Stimulated activated CD4-positive, alpha-beta T cell treated with anti-CD3 and anti-CD28 coated beads, Interleukin-1b, Interleukin-23, amount 100 ng/mL, for 4 hours (primary cell): ENCODE results near the gene RHBDL1.

Experiments used
- DNase-seq, 2 donors: peaks; one replicate each; pipeline ENCODE4 v3.0.0-alpha.2; 2020; ENCODE audit warnings: low read depth in 2 of 2

The RHBDL1 gene

DNA sequence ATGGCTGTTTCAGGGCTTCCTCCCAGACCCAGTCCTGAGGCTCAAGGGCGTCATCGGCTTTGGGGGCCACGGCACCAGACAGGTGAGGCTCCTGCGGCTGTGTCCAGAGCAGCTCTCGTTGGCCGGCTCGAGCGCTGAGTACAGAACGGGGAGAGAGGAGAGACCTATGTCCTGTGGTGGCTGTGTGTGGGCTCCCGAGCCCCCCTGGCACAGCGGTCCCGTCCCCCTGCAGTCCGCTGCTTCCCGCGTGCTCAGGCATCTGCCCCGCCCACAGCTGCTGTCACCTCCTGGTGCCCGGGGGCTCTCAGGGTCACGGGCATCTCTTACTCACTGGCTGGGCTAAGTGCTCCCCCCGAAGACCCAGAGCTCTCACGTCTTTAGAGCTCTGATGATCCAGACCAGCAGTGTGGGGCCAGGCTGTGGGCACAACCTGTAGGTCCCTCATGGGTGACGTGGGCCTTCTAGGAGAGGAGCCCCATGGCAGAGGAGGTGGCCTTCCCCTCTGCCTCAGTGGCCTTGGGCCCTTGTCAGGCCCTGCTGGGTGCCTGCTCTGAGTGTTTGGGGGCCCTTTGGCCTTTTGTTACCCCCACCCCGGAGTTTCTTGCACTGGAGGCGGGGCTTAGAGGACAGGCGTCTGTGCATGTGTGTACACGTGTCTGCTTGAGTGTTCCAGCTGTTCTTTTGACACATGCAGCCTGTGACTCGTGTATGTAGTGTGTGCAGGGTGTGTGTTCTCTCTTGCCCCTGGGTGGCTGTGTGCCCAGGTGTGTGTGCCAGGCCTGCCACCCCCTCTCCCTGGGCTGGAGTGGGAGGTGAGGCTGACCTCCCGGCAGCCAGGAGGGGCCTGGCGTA lies 22.8 kb upstream of the RHBDL1 start:
- no peak for DNase-seq

DNA sequence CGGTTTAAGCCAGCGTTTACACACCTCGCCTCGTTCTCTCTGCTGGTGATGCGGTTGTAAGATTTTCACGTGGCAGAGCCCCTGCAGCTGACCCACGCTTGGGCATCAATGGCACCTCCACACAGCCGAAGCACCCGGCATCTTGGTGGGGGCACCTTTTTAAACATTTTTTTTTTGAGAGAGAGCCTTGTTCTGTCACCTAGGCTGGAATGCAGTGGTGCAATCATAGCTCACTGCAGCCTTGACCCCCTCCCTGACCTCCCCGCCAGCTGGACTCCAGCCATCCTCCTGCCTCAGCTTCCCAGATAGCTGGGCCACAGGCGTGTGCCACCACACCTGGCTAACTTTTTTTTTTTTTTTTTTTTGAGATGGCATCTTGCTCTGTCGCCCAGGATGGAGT lies 21.4 kb upstream of the RHBDL1 start:
- no peak for DNase-seq

DNA sequence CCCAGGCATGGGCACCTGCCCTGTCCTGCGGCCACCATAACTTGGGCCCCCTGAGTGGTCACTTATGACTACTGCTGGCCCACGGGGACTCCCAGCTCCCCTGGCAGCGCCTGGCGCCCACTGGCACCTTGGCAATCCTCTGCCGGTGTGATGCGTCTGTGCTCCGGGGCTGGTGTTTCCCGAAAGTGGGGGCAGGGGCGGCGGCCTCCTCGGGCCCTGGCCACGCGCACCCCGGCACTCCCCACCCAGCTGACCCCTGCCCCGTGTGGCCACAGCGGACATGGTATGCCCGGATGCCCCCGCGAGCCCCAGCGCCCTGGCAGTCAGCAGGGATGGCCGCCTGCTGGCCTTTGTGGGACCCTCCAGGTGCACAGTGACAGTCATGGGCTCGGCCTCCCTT lies 18.0 kb upstream of the RHBDL1 start:
- no peak for DNase-seq

DNA sequence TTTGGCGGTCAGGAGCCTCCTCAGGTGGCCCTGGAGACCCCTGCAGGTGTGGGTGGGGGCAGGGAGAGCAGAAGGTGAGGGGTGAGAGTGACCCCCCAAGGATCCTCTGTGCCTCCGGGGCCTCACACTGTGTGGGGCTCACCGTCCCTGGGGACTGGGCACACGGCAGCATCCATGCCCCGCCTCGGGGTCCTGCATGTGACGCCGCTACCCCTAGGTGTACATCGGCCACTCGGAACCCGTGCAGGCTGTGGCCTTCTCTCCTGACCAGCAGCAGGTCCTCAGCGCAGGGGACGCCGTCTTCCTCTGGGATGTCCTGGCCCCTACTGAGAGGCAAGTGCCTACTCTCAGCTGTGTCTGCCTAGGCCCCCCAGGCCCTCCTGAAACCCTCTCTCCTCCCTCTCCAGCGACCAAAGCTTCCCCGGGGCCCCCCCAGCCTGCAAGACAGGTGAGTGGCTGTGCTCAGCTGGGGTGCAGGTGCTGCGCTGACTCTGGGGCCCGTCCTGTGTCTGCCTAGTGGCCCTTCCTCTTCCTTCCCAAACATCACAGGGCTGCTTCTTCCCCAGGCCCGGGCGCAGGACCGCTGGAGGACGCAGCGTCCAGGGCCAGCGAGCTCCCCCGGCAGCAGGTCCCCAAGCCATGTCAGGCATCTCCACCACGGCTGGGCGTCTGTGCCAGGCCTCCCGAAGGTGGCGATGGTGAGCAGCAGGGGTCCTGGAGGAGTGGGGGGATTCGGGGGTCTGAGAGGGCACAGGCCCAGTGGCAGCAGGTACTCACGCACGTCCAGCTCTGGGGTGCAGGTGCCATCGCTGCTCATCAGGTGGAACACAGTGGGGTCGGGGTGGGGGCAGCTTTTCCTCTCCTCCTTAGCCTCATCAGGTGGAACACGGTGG lies 16.5 kb upstream of the RHBDL1 start:
- DNase-seq, result no peak

DNA sequence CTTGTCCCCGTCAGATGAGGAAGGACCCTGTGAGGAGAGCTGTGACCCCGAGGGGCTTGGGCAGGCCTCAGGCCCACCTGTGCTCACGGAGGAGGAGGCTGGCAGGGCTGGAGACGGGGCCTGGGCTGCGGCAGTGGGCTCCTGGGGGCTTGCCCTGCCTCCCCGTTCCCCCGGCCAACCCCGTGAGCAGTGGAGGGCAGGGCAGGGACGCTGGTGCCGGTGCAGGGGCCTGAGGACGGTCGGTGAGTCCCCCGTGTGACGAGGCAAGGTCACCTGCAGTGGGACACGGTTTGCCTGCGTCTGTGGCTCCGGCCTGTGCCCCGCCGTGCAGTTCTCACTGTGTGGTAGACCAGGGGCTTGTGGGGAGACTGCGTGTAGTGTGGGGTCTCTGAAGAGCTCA lies 15.9 kb upstream of the RHBDL1 start:
- no peak for DNase-seq

DNA sequence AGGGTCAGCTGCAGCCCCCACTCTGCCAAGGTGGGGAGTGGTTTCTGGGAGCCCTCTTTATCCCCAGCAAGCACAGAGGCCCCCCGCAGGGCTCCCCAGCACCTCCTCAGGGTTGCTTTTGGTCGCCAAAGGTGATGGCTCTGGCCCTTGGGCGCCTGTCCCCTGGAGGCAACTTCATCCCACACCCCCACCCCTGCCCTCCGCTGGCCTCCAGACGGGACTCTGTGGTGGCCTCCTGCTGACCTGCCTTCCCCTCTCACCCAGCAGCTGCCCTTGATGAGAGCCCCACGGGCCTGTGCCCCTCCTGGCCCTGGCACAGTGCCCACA lies 15.4 kb upstream of the RHBDL1 start:
- DNase-seq, result no peak

DNA sequence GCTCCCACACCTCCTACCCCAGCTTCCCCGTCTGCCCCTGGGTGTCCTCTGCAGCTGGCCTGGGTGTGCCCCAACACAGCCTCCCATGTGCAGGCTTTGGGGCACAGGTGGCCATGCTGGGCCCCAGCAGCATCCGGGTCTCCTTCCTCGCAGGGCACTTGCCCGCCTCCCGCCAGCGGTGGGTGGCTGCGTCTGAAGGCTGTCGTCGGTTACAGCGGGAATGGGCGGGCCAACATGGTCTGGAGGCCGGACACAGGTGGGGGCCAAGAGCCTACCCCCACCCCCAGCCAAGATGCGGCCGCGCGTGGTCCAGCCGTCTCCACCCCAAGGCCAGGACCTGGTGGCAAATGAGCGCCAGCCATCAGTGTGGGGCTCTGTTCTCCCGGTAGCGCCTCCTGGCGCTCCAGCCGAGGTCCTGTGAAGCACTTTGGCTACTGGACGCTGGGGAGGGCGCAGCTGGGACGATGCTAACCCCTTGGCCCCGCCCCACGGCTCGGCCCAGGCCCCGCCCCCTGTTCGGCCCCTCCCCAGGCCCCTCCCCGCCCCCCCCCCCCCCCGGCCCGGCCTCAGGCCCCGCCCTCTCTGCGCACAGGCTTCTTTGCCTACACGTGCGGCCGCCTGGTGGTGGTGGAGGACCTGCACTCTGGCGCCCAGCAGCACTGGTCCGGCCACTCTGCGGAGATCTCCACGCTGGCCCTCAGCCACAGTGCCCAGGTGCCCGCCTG lies 14.8 kb upstream of the RHBDL1 start:
- peak in 1 of 2 donors; percentile 65 for DNase-seq

- no peak for DNase-seq
These were observed 14.2 kb upstream of the RHBDL1 start for GRCh38 chr16:661184-661821.

DNA sequence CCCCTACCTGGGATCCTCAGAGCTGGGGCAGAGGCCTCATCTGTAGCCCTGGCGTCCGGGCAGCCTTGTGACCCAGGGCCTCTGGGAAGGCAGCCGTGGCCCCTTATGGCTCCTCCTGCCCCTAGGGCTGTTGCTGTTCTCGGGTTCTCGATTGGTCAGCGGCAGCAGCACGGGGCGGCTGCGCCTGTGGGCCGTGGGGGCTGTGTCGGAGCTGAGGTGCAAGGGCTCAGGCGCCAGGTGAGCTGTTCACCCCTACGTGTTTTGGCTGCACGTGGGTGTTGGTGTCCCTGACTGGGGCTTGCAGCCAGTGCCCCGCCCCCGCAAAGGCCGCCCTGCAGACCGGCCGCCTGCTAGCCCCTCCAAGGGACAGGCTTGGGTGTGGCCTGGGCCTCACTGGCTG lies 13.4 kb upstream of the RHBDL1 start:
- DNase-seq, result no peak

DNA sequence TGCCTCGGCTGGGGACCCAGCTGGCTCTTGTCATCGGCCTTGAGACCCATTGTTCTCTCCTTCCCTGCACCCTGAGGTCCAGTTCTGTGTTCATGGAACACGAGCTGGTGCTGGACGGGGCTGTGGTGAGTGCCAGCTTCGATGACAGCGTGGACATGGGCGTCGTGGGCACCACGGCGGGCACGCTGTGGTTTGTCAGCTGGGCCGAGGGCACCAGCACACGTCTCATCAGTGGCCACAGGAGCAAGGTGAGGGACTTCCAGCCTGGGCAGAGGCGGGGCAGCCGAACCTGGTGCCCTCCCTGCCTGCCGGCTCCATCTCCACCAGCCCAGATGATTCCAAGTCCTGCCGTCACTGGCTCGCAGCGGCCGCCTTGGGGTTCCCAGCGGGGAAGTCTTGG lies 12.9 kb upstream of the RHBDL1 start:
- DNase-seq, result no peak

DNA sequence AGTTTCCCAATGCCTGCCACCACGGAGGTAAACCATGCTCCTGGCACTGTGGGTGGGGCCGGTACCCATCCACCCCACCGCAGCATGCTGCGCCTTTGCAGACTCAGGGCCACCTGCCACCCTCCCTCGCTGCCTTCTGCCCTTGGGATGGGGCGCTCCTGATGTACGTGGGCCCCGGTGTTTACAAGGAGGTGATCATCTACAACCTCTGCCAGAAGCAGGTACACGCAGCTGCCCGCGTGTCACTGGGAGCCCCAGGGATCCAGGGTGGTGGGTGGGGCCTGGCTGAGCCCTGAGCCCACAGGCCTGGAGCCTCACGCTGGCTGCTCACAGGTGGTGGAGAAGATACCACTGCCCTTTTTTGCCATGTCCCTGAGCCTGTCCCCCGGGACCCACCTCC lies 8.9 kb upstream of the RHBDL1 start:
- no peak for DNase-seq

GRCh38 chr16:667113-667779 lies 8.2 kb upstream of the RHBDL1 start:
- no peak for DNase-seq

- peak; percentile 87 to 93 for DNase-seq
These were observed 7.5 kb upstream of the RHBDL1 start, which contains the start of gene RHOT2 for GRCh38 chr16:667780-668518. Gene RHOT2 (plus strand): TSS chr16:668132. CDS start chr16:668200, 68 bp downstream.

- DNase-seq, result no peak
These were observed 6.8 kb upstream of the RHBDL1 start for GRCh38 chr16:668519-669171.

- DNase-seq, result no peak
These were observed 5.8 kb upstream of the RHBDL1 start for GRCh38 chr16:669666-670065.

- DNase-seq, result no peak
These were observed 4.8 kb upstream of the RHBDL1 start for GRCh38 chr16:670485-671352.

DNA sequence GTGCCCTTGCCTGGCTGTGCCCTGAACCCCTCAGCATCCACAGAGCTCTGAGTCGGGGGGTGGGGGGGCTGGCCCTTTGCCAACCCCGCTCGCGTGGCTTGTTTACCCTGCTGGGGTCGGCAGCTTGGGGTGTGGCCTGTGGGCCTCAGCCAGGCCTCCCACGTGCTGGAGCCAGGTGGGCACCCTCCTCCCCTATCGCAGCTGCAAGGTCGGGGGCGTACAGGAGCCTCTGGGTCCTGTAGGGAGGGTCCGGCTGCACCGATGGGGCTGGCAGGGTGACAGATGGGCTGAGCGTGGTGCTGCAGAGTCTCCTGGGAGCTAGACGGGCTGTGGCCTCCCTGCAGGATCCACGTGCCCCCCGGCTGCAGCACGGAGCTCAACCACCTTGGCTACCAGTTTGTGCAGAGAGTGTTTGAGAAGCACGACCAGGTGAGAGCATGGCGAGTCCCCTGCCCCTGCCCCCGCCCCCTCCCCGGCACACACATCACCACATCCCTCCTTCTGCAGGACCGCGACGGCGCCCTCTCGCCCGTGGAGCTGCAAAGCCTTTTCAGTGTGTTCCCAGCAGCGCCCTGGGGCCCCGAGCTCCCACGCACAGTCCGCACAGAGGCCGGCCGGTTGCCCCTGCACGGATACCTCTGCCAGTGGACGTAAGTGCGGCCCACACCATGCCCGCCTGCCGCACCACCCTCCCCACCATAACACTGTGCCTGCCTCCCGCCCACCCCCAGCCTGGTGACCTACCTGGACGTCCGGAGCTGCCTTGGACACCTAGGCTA lies 3.9 kb upstream of the RHBDL1 start:
- no peak for DNase-seq

GRCh38 chr16:672371-672770 lies 3.1 kb upstream of the RHBDL1 start:
- DNase-seq, result no peak
